Upper lobe of right lung (tissue), 1 donor: ENCODE results near the gene TXNDC17. TPM values are rescaled to one million over a fixed set of nuclear protein-coding genes. Genes with fewer than 3 reads are reported as not detected.

Experiments
- ATAC-seq: fragments of 200-7000 bp; cut with Tn5 transposase; one replicate; pipeline ENCODE4 v1.9.1; 2020; ENCODE audit warnings: mild to moderate bottlenecking, moderate library complexity
- DNase-seq: peaks from one replicate; pipeline ENCODE4 v3.0.0-alpha.2; 2020
- H3K27ac ChIP-seq: fragments of 200-600 bp; one replicate; pipeline ENCODE4 v1.8.0; 2022
- H3K27me3 ChIP-seq: fragments of 200-600 bp; one replicate; pipeline ENCODE4 v1.8.0; 2022; ENCODE audit warnings: mild to moderate bottlenecking
- H3K36me3 ChIP-seq: fragments of 200-600 bp; one replicate; pipeline ENCODE4 v1.8.0; 2022
- H3K4me1 ChIP-seq: fragments of 200-600 bp; one replicate; pipeline ENCODE4 v1.8.0; 2022
- H3K4me3 ChIP-seq: fragments of 200-600 bp; one replicate; pipeline ENCODE4 v1.8.0; 2022; ENCODE audit warnings: mild to moderate bottlenecking
- H3K9me3 ChIP-seq: fragments of 200-600 bp; one replicate; pipeline ENCODE4 v1.8.0; 2022
- CTCF ChIP-seq: fragments of 200-600 bp; IDR thresholded peaks from one replicate; pipeline ENCODE4 v1.8.0; 2022; ENCODE audit warnings: antibody characterized with exemption
- intact Hi-C: fragments of 100-400 bp; cut with DNase I; formaldehyde crosslinking; loops from one replicate; pipeline ENCODE4 v1.11.0; 2022
- total RNA-seq: library from RNA; stranded (reverse); fragmentation: NEBNext Ultra II Directional; extraction: Animal tissue kit (Norgen Biotek cat#: 25700); gene quantifications from one replicate; pipeline ENCODE4 v1.2.1, GENCODE V29; 2021
- donor health status: DM: no; HTN: yes; CAD: no; lungs with severe emphysema.

Gene TXNDC17
- total RNA-seq, 1 donor from 2014 or later: 44.6 TPM

GRCh38 chr17:6596941-6597340 is 43.9 kb upstream of the TXNDC17 start:
- H3K27ac ChIP-seq: no peak overlapping the region
- ATAC-seq (no peak), DNase-seq (no peak)
- intact Hi-C loops: no loop called here
- peaks cover 27% of the 10 kb centered on the region for H3K36me3 ChIP-seq
- H3K27me3 ChIP-seq: no peaks in the 10 kb centered on the region
- no peaks in the 10 kb centered on the region for H3K9me3 ChIP-seq
- no peak for TF ChIP-seq CTCF
- H3K4me1 ChIP-seq: peaks cover 34% of the 10 kb centered on the region
- no peak overlapping the region for H3K4me3 ChIP-seq

- TF ChIP-seq CTCF: no peak
- DNase-seq (no peak), ATAC-seq (no peak)
- Histone ChIP-seq H3K4me1 (peaks cover 34% of the 10 kb centered on the region), H3K27ac (peak overlapping the region; percentile 58), H3K9me3 (no peaks in the 10 kb centered on the region), H3K4me3 (no peak overlapping the region), H3K36me3 (peaks cover 27% of the 10 kb centered on the region), H3K27me3 (no peaks in the 10 kb centered on the region)
- intact Hi-C loops: no loop called here
Observed at GRCh38 chr17:6597727-6598126, 43.1 kb upstream of the TXNDC17 start.

- H3K27ac ChIP-seq: peak overlapping the region; percentile 58
- H3K27me3 ChIP-seq: no peaks in the 10 kb centered on the region
- intact Hi-C loops: no loop called here
- no peak for DNase-seq
- no peak for TF ChIP-seq CTCF
- peaks cover 40% of the 10 kb centered on the region for H3K4me1 ChIP-seq
- no peaks in the 10 kb centered on the region for H3K9me3 ChIP-seq
- H3K4me3 ChIP-seq: no peak overlapping the region
- ATAC-seq: peak; percentile 91
- H3K36me3 ChIP-seq: peaks cover 22% of the 10 kb centered on the region
Observed at GRCh38 chr17:6599364-6599763, 41.5 kb upstream of the TXNDC17 start.

- no peak overlapping the region for H3K4me3 ChIP-seq
- DNase-seq: no peak
- peaks cover 40% of the 10 kb centered on the region for H3K4me1 ChIP-seq
- intact Hi-C loops: no loop called here
- H3K9me3 ChIP-seq: no peaks in the 10 kb centered on the region
- no peak for ATAC-seq
- H3K36me3 ChIP-seq: peaks cover 29% of the 10 kb centered on the region
- no peak overlapping the region for H3K27ac ChIP-seq
- TF ChIP-seq CTCF: no peak
- no peaks in the 10 kb centered on the region for H3K27me3 ChIP-seq
Observed at GRCh38 chr17:6602141-6602540, 38.7 kb upstream of the TXNDC17 start.

GRCh38 chr17:6603744-6604325 is 37.0 kb upstream of the TXNDC17 start:
- Histone ChIP-seq H3K36me3 (peaks cover 45% of the 10 kb centered on the region), H3K4me3 (no peak overlapping the region), H3K27ac (no peak overlapping the region), H3K27me3 (no peaks in the 10 kb centered on the region), H3K9me3 (no peaks in the 10 kb centered on the region), H3K4me1 (peaks cover 26% of the 10 kb centered on the region)
- no peak for TF ChIP-seq CTCF
- DNase-seq (no peak), ATAC-seq (peak; percentile 55)
- intact Hi-C loops: no loop called here

- TF ChIP-seq CTCF: no peak
- intact Hi-C loops: no loop called here
- no peak for DNase-seq
- H3K27ac ChIP-seq: no peak overlapping the region
- peaks cover 58% of the 10 kb centered on the region for H3K36me3 ChIP-seq
- H3K27me3 ChIP-seq: no peaks in the 10 kb centered on the region
- peaks cover 13% of the 10 kb centered on the region for H3K4me1 ChIP-seq
- ATAC-seq: no peak
- H3K9me3 ChIP-seq: no peaks in the 10 kb centered on the region
- H3K4me3 ChIP-seq: no peak overlapping the region
Observed at GRCh38 chr17:6605142-6605541, 35.7 kb upstream of the TXNDC17 start.
